ENCODE measurements around the gene RXYLT1.
A peak's percentile ranks its signal among the peaks of the same experiment; 100 is the strongest.

Gene RXYLT1

DNA sequence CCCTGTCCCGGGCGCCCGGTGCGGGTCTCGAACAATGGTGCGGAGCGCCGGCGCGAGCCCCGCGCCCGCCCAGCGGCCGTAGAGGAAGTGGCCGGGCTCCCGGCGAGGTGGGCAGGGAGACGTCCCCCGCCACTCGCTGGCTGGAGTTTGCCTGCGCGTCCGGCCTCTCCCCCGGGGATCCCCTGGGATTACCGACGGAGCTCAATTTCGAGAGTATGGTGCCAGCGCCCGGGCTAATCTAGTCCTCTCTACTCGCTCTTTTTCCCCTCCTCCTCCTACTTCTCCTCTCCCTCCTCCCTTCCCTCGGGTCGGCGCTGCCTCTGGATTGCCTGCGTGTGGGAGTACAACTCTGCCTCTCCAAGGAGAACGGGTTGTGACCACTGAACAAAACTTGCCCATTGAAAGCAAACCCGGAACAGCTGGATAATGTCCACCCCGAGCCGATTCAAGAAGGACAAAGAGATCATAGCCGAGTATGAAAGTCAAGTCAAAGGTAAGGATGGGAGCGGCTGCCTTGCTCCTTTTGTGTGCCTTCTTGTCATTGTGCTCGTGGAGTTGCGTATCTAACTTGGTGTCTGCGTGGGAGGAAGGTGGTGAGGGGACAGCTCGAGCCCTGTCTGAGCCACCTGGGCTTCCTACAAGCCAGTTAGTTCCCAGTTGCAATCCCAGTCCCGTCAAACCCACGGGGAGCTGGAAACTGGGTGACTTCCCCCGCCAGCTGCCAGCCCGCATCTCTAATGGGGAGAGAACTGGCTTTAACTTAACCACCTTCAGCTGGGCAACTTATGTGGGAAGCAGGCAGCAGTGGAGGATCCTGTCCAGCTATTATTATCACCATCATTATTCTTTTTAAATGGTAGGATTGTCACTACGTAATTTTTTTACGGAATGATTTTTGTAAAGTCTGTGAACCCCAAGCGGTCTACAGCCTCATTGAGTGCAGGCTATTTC is 65.0 kb downstream of the RXYLT1 start, which contains the start of gene SRGAP1:
SRGAP1 (plus strand) TSS at position 310 of the 951 bp plus-strand sequence; CDS start at position 427, 117 bp downstream.
- DNase-seq: peak; percentile 66

DNA sequence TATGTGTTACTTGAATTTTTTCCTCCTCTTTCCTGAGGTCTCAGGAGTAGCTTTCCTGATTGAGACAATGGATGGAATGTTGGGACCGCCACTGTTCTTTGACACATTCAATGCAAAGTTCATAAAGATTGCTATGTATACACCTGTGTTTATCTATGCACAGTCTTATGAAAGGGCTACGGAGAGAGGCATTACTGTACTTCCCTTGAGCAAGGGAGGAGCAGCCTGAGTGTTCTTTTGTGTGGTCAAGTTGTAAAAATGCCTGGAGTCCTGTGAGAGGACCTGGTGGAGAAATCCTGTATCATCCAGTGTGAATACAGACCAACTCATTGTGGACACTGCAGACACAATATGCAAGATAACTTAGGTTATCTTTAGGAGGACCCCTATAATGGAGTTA is 66.0 kb downstream of the RXYLT1 start:
- DNase-seq: peak; percentile 29

GRCh38 chr12:63846238-63846967 is 66.7 kb downstream of the RXYLT1 start:
- peak; percentile 36 for DNase-seq

DNA sequence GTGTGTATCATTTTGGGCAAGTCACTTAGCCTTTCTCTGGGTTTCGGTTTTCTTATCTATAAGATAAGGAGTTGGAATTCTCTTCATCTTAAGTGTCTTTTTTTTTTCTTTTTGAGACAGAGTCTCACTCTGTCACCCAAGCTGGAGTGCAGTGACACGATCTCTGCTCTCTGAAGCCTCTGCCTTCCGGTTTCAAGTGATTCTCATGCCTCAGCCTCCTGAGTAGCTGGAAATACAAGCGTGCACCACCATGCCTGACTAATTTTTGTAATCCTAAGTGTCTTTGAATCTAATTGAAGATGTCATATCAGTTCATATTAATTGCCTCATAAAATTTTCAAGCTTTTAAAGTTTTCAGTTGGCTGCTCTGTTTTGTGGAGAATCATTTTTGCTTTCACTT is 68.7 kb downstream of the RXYLT1 start:
- DNase-seq: no peak

DNA sequence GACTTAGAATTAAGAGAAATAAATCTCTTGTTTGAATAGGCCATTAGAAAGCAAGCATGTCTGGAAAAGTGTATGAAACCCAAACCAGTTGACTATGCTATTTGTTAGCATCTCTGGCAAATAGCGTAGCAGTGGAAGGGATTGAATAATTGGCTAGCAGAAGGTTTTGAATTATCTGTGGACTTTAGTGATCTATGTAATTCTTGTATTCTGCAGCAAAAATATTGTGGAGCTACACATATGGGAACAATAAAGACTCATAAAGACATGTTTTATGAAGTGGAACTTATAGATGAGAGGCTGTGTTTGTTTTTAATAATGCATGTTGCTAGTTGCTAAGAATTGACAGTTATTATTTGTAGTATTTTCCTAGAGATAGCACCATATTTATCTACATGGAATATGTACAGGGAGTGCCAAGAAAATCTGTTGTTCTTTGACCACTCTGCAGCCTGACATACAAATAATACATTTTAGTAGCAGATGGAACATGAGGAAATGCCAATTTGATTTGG is 69.5 kb downstream of the RXYLT1 start:
- no peak for DNase-seq

- DNase-seq: no peak
Measured at GRCh38 chr12:63849641-63850040, 69.9 kb downstream of the RXYLT1 start.

- no peak for DNase-seq
Measured at GRCh38 chr12:63853978-63854377, 74.3 kb downstream of the RXYLT1 start.

GRCh38 chr12:63855299-63855698 is 75.6 kb downstream of the RXYLT1 start:
- no peak for DNase-seq

DNA sequence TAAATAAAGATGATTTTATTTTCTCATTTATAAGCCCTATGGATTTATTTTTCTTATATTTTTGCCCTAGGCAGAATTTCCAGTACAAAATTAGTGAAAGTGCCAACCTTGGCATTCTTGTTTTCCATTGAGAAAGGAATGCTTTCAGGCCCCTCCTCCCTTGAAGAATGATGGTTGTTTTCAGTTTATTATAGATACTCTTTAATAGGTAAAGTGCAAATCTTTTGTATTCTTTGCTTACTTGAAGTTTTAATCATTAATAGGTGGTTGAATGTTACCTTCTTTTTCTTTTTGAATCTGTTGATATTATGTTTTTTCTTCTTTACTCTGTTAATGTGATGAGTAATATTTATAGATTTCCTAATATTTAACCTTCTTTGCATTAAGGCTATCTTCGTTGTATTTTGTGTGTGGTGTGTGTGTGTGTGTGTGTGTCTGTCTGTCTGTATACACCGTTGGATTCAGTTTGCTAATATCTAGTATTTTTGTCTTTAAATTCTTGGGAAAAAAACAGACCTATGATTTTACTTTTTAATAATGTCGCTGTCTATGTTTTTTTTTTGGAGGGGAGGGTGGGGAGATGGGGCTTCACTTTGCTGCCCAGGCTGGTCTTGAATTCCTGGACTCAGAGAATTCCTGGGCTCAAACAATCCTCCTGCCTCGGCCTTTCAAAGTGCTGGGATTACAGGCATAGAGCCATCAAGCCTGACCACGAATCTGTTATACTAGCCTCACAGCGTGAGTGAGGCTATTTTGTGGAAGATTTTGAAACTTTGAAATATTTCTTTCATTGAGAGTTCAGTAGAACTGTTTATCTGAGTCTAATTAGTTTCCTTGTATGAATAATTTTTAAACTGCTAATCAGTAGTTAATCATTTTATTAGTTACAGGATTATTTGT is 78.3 kb downstream of the RXYLT1 start:
- DNase-seq: no peak
